ENCODE results near the gene CORO2A.

DNA sequence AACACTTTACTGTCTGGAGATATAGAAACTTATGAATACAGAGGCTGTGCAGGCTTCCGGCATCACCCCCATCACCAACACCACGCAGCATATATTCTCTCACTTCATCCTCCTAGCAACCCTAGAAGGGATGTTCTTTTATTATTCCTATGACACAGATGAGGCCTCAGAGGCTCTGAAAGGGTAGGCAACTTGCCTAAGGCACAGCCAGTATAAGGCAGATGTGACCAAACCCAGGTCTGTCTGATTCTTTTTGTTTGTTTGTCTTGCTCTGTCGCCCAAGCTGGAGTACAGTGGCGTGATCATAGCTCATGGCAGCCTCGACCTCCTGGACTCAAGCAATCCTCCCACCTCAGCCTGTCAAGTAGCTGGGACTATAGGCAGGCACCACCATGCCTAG is 22.8 kb upstream of the CORO2A start:
- TF ChIP-seq, protein P1, sequence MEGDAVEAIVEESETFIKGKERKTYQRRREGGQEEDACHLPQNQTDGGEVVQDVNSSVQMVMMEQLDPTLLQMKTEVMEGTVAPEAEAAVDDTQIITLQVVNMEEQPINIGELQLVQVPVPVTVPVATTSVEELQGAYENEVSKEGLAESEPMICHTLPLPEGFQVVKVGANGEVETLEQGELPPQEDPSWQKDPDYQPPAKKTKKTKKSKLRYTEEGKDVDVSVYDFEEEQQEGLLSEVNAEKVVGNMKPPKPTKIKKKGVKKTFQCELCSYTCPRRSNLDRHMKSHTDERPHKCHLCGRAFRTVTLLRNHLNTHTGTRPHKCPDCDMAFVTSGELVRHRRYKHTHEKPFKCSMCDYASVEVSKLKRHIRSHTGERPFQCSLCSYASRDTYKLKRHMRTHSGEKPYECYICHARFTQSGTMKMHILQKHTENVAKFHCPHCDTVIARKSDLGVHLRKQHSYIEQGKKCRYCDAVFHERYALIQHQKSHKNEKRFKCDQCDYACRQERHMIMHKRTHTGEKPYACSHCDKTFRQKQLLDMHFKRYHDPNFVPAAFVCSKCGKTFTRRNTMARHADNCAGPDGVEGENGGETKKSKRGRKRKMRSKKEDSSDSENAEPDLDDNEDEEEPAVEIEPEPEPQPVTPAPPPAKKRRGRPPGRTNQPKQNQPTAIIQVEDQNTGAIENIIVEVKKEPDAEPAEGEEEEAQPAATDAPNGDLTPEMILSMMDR (IDR thresholded peaks at IDR 0.05; ENCODE audit: low read depth, low read length), result no peak
- TF ChIP-seq EZH2phosphoT487 (IDR thresholded peaks at IDR 0.05; ENCODE audit: low read depth), result no peak

Measured in OCI-LY3 (cell line).